Gastrocnemius medialis (tissue), 4 donors: Measurements from ENCODE around the gene BNIP5. TPM values are rescaled to one million over a fixed set of nuclear protein-coding genes. Genes with fewer than 3 reads are reported as not detected.

ENCODE experiments used
- ATAC-seq, 2 donors: fragments of 150-250 bp; one replicate each; pipeline ENCODE4 v1.9.1; 2016
- DNase-seq, 2 donors: peaks; one replicate each; pipeline ENCODE4 v3.0.0-alpha.2; 2019
- H3K27ac ChIP-seq, 4 donors: fragments of 200-600 bp; sonication (generic); 1 replicate in 1 of 4; 2 replicates in 3 of 4; pipeline ENCODE4 v1.5.1; 2016 to 2018; ENCODE audit warnings: mild to moderate bottlenecking in 2 of 4, moderate library complexity in 1 of 4
- H3K27me3 ChIP-seq, 3 donors: fragments of 200-600 bp; sonication (generic) in 2 of 3; 1 replicate in 1 of 3; 2 replicates in 2 of 3; pipeline versions ENCODE4 v1.5.1 to v1.6.0; 2016 to 2019; ENCODE audit warnings: mild to moderate bottlenecking in 1 of 3, moderate library complexity in 1 of 3
- H3K36me3 ChIP-seq, 2 donors: fragments of 200-600 bp; sonication (generic) in 1 of 2; one replicate each; pipeline ENCODE4 v1.5.1; 2017 to 2018
- H3K4me1 ChIP-seq, 2 donors: fragments of 200-600 bp; sonication (generic) in 1 of 2; one replicate each; pipeline ENCODE4 v1.5.1; 2016 to 2017; ENCODE audit warnings: mild to moderate bottlenecking in 2 of 2
- H3K4me3 ChIP-seq, 4 donors: fragments of 200-600 bp; sonication (generic) in 3 of 4; 1 replicate in 1 of 4; 2 replicates in 3 of 4; pipeline ENCODE4 v1.5.1; 2016 to 2019; ENCODE audit warnings: mild to moderate bottlenecking in 2 of 4
- H3K9me3 ChIP-seq, 3 donors: fragments of 200-600 bp; sonication (generic) in 2 of 3; 1 replicate in 1 of 3; 2 replicates in 2 of 3; pipeline ENCODE4 v1.5.1; 2016 to 2019
- CTCF ChIP-seq, 5 experiments: fragments of 450-650 bp in 3 of 5; fragments of 200-600 bp in 2 of 5; sonication (generic) in 2 of 5; IDR thresholded peaks in 4 of 5; conservative IDR thresholded peaks in 1 of 5; 1 replicate in 4 of 5; 2 replicates in 1 of 5; pipeline ENCODE4 v1.5.1; 2016 to 2019; ENCODE audit warnings: antibody characterized with exemption in 5 of 5, mild to moderate bottlenecking in 3 of 5, moderate library complexity in 3 of 5
- POLR2A ChIP-seq, 2 donors: fragments of 450-650 bp; IDR thresholded peaks; one replicate each; pipeline ENCODE4 v1.6.1; 2017; ENCODE audit warnings: antibody characterized with exemption in 2 of 2, mild to moderate bottlenecking in 2 of 2, moderate library complexity in 2 of 2
- in situ Hi-C, 4 donors: fragments of 200-750 bp; cut with MboI; loops; one replicate each; pipeline versions ENCODE4 v1.15.0 to v1.8.0; 2017; ENCODE audit warnings: low sequenced_read_pairs in 4 of 4
- intact Hi-C: fragments of 100-400 bp; cut with DNase I; formaldehyde crosslinking; loops from one replicate; pipeline ENCODE4 v1.15.1; 2023; ENCODE audit warnings: low total_unique reads
- total RNA-seq, 4 donors: library from RNA; depleted of rRNA; stranded (reverse); fragments of >200 nt; gene quantifications; one replicate each; pipeline versions ENCODE4 v1.1.0 to v1.2.3, GENCODE V29; 2016

BNIP5 gene
- total RNA-seq, 4 donors from 2014 or later, result not detected

GRCh38 chr6:36302227-36302976 lies 34.3 kb downstream of the BNIP5 start:
- Histone ChIP-seq H3K9me3 (no peaks in the 10 kb centered on the region), H3K4me1 (no peaks in the 10 kb centered on the region), H3K27me3 (peaks cover 0 to 13% (median 0%) of the 10 kb centered on the region in 3 donors), H3K36me3 (no peaks in the 10 kb centered on the region), H3K4me3 (no peak overlapping the region), H3K27ac (no peak overlapping the region)
- ATAC-seq, result peak; percentile 78 to 89
- peak; percentile 67 to 87 (median 74) for TF ChIP-seq CTCF (IDR thresholded peaks at IDR 0.05 in 4 of 5, conservative IDR thresholded peaks at IDR 0.05 in 1 of 5)
- TF ChIP-seq POLR2A (IDR thresholded peaks at IDR 0.05), result no peak
- intact Hi-C loops, result loop anchor here (1.0 kb wide), 1 partner anchor 58 kb away; no protein-coding TSS in a partner anchor
- in situ Hi-C loops, result loop anchor here in 1 of 4 donors (10.0 kb wide), 1 partner anchor 62 kb away; no protein-coding TSS in a partner anchor
- DNase-seq, result peak; percentile 54 to 72

- intact Hi-C loops (loop anchor here (1.0 kb wide), 1 partner anchor 59 kb away; no protein-coding TSS in a partner anchor), in situ Hi-C loops (loop anchor here in 1 of 4 donors (10.0 kb wide), 1 partner anchor 63 kb away; no protein-coding TSS in a partner anchor)
- TF ChIP-seq CTCF (IDR thresholded peaks at IDR 0.05 in 4 of 5, conservative IDR thresholded peaks at IDR 0.05 in 1 of 5) (no peak), POLR2A (IDR thresholded peaks at IDR 0.05) (no peak)
- Histone ChIP-seq H3K9me3 (no peaks in the 10 kb centered on the region), H3K27me3 (peaks cover 0 to 13% (median 0%) of the 10 kb centered on the region in 3 donors), H3K27ac (no peak overlapping the region), H3K4me1 (no peaks in the 10 kb centered on the region), H3K36me3 (no peaks in the 10 kb centered on the region), H3K4me3 (no peak overlapping the region)
- DNase-seq (no peak), ATAC-seq (no peak)
These were observed 34.9 kb downstream of the BNIP5 start for GRCh38 chr6:36301781-36302180.

- no peak for DNase-seq
- TF ChIP-seq POLR2A (IDR thresholded peaks at IDR 0.05), result no peak
- no peak for TF ChIP-seq CTCF (IDR thresholded peaks at IDR 0.05 in 4 of 5, conservative IDR thresholded peaks at IDR 0.05 in 1 of 5)
- Histone ChIP-seq H3K27ac (no peak overlapping the region), H3K36me3 (no peaks in the 10 kb centered on the region), H3K4me1 (no peaks in the 10 kb centered on the region), H3K9me3 (no peaks in the 10 kb centered on the region), H3K4me3 (no peak overlapping the region), H3K27me3 (peaks cover 0 to 13% (median 0%) of the 10 kb centered on the region in 3 donors)
- ATAC-seq, result no peak
- intact Hi-C loops (no loop called here), in situ Hi-C loops (loop anchor here in 1 of 4 donors (10.0 kb wide), 1 partner anchor 64 kb away; no protein-coding TSS in a partner anchor)
These were observed 35.5 kb downstream of the BNIP5 start for GRCh38 chr6:36301085-36301658.

GRCh38 chr6:36298027-36298426 lies 38.7 kb downstream of the BNIP5 start:
- in situ Hi-C loops (no loop called here), intact Hi-C loops (no loop called here)
- TF ChIP-seq POLR2A (IDR thresholded peaks at IDR 0.05), result no peak
- no peak for TF ChIP-seq CTCF (IDR thresholded peaks at IDR 0.05 in 4 of 5, conservative IDR thresholded peaks at IDR 0.05 in 1 of 5)
- H3K4me1 ChIP-seq, result no peaks in the 10 kb centered on the region
- no peaks in the 10 kb centered on the region for H3K36me3 ChIP-seq
- peaks cover 0 to 13% (median 0%) of the 10 kb centered on the region in 3 donors for H3K27me3 ChIP-seq
- no peak overlapping the region for H3K4me3 ChIP-seq
- no peaks in the 10 kb centered on the region for H3K9me3 ChIP-seq
- no peak for DNase-seq
- no peak for ATAC-seq
- no peak overlapping the region for H3K27ac ChIP-seq
